HG02970 (cell line): ENCODE data around the gene EPS15.

ENCODE experiments used
- ATAC-seq: cut with Tn5 transposase; IDR thresholded peaks from one replicate; pipeline ENCODE4 v1.9.1; 2021; ENCODE audit warnings: mild to moderate bottlenecking, moderate library complexity, moderate number of reproducible peaks; ENCODE audit not compliant: unreplicated experiment, low FRiP score

Gene EPS15

GRCh38 chr1:51304360-51304759, 214.7 kb downstream of the EPS15 start:
- no peak for ATAC-seq
